T-cell (primary cell): Measurements from ENCODE around the gene EGLN1. TPM values are rescaled to one million over a fixed set of nuclear protein-coding genes. Genes with fewer than 3 reads are reported as not detected.

Experiments
- ATAC-seq, 4 experiments: fragments of 200-7000 bp in 3 of 4; fragments of 150-1000 bp in 1 of 4; cut with Tn5 transposase; replicated peaks in 1 of 4; 1 replicate in 3 of 4; 2 replicates in 1 of 4; pipeline ENCODE4 v1.10.0; 2021; ENCODE audit warnings: moderate library complexity in 3 of 4, mild to moderate bottlenecking in 2 of 4, moderate number of reproducible peaks in 1 of 4
- CTCF ChIA-PET, 2 donors: fragments of 300-600 bp; sonication (Branson Sonifier 250); formaldehyde crosslinking; loops; one replicate each; lab custom pipeline; 2022; ENCODE audit warnings: antibody characterized with exemption in 2 of 2; lab: Charles Lee
- POLR2A ChIA-PET, 2 donors: fragments of 300-600 bp; sonication (Branson Sonifier 250); formaldehyde crosslinking; loops; one replicate each; lab custom pipeline; 2022; ENCODE audit warnings: antibody characterized with exemption in 2 of 2; lab: Charles Lee
- DNase-seq, 35 experiments: peaks; one replicate each; pipeline versions ENCODE4 v3.0.0 to v3.0.0-alpha.2; 2013 to 2023
- H3K27ac ChIP-seq: one replicate; pipeline ENCODE4 v1.5.1; 2013; ENCODE audit warnings: low read length
- H3K27me3 ChIP-seq, 2 experiments: replicated peaks in 1 of 2; 1 replicate in 1 of 2; 2 replicates in 1 of 2; pipeline versions ENCODE4 v1.6.1 to v1.7.0; 2013; ENCODE audit warnings: low read length in 1 of 2, mixed read lengths in 1 of 2; ENCODE audit not compliant: control insufficient read depth in 2 of 2, insufficient read depth in 2 of 2; ENCODE audit errors: extremely low read depth in 1 of 2
- H3K36me3 ChIP-seq, 2 donors: 1 replicate in 1 of 2; 2 replicates in 1 of 2; pipeline versions ENCODE4 v1.6.1 to v1.7.0; 2013; ENCODE audit warnings: low read length in 1 of 2; ENCODE audit not compliant: control insufficient read depth in 2 of 2, insufficient read depth in 1 of 2; ENCODE audit errors: extremely low read depth in 1 of 2
- H3K4me1 ChIP-seq, 2 experiments: 1 replicate in 1 of 2; 2 replicates in 1 of 2; pipeline versions ENCODE4 v1.6.1 to v1.7.0; 2013; ENCODE audit warnings: low read length in 2 of 2, mixed read lengths in 1 of 2; ENCODE audit not compliant: insufficient read depth in 2 of 2, control insufficient read depth in 1 of 2; ENCODE audit errors: extremely low read depth in 1 of 2
- H3K4me3 ChIP-seq, 2 donors: 1 replicate in 1 of 2; 2 replicates in 1 of 2; pipeline versions ENCODE4 v1.5.1 to v1.7.0; 2013; ENCODE audit warnings: mild to moderate bottlenecking in 2 of 2, low read length in 1 of 2, moderate library complexity in 1 of 2; ENCODE audit not compliant: control insufficient read depth in 1 of 2; ENCODE audit errors: extremely low read depth in 1 of 2
- H3K9me3 ChIP-seq: 2 replicates; pipeline ENCODE4 v1.7.0; 2013
- H3K27ac Mint-ChIP-seq, 2 donors: one replicate each; pipeline ENCODE4 v1.8.0; 2020 to 2021; ENCODE audit warnings: mild to moderate bottlenecking in 2 of 2, mixed read lengths in 2 of 2
- H3K27me3 Mint-ChIP-seq, 2 donors: one replicate each; pipeline ENCODE4 v1.8.0; 2021 to 2022; ENCODE audit warnings: mixed read lengths in 2 of 2
- H3K36me3 Mint-ChIP-seq: one replicate; pipeline ENCODE4 v1.8.0; 2021; ENCODE audit warnings: mixed read lengths
- H3K4me1 Mint-ChIP-seq, 3 donors: one replicate each; pipeline ENCODE4 v1.8.0; 2020 to 2022; ENCODE audit warnings: mixed read lengths in 3 of 3, mild to moderate bottlenecking in 1 of 3
- H3K4me3 Mint-ChIP-seq, 3 donors: one replicate each; pipeline ENCODE4 v1.8.0; 2020 to 2022; ENCODE audit warnings: mild to moderate bottlenecking in 3 of 3, mixed read lengths in 3 of 3, moderate library complexity in 3 of 3
- H3K9me3 Mint-ChIP-seq, 3 donors: one replicate each; pipeline ENCODE4 v1.8.0; 2020 to 2022; ENCODE audit warnings: mixed read lengths in 3 of 3
- WGBS: methylation state at CpG from one replicate; pipeline ENCODE4 v1.1.5; 2013; ENCODE audit warnings: missing lambda C conversion rate; ENCODE audit not compliant: insufficient coverage; 5-methylcytosine and 5-hydroxymethylcytosine counted together
- total RNA-seq, 35 experiments: library from RNA in 6 of 35; stranded (reverse) in 6 of 35; fragments of 120-200 nt in 1 of 35; gene quantifications; one replicate each; pipeline versions ENCODE4 v1.2.1 to v1.2.4 and lab custom pipeline; 2013 to 2026

Gene EGLN1
- total RNA-seq, 5 donors from 2014 or later (not counting 1 experiment from before 2014, with no cell fraction given), result 13.9 to 20.8 (median 18.5) TPM

GRCh38 chr1:231347961-231348360 lies 74.1 kb downstream of the EGLN1 start:
- no peaks in the 10 kb centered on the region for H3K9me3 Mint-ChIP-seq
- H3K27ac Mint-ChIP-seq, result no peak overlapping the region
- peaks cover 9 to 15% (median 10%) of the 10 kb centered on the region in 3 donors for H3K4me1 Mint-ChIP-seq
- WGBS, result 100% methylated on average over 2 of the region's 4 CpGs
- ChIA-PET POLR2A (no interaction called here), CTCF (interaction anchor here in 1 of 2 donors (0.6 kb wide), 1 partner anchor 10 kb away, joined by 3 read pairs; the partner anchor contains the start of genes EXOC8 and SPRTN)
- H3K9me3 ChIP-seq, result no peaks in the 10 kb centered on the region
- H3K36me3 Mint-ChIP-seq, result peaks cover 56% of the 10 kb centered on the region
- peaks cover 14 to 65% of the 10 kb centered on the region in 2 donors for H3K36me3 ChIP-seq
- no peaks in the 10 kb centered on the region for H3K27me3 ChIP-seq
- no peak overlapping the region for H3K4me3 ChIP-seq
- no peak overlapping the region for H3K27ac ChIP-seq
- no peak for DNase-seq
- H3K4me3 Mint-ChIP-seq, result no peak overlapping the region
- ATAC-seq, result no peak
- H3K4me1 ChIP-seq, result no peaks in the 10 kb centered on the region
- H3K27me3 Mint-ChIP-seq, result no peaks in the 10 kb centered on the region

DNA sequence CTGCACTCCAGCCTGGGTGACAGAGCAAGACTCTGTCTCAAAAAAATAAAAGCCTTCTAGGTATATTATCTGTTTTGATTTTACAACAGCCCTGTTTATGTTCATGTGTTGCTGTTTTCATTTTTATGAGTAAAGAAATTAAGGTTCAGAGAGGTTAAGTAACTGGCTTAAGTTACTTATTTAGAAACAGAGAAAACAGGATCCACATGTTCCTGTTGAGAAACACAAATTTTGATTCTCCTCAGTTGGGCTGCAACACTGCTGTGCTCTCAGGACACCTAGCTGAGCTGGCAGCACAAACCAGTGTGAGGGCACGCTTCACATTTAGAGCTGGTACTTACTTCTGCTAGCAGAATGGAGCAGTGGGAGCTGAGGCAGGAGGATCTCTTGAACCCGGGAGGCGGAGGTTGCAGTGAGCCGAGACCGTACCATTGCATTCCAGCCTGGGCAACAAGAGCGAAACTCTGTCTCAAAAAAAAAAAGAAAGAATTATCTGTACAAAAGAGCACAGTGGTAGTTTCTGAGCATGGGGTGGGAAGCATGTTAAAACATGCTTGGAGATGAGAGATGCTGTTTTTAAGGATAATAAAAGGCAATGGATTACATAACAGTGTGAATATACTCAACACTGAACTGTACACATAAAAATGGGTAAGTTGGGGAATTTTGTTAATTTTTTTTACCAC lies 81.6 kb downstream of the EGLN1 start:
- H3K4me1 Mint-ChIP-seq, result peaks cover 57 to 59% (median 59%) of the 10 kb centered on the region in 3 donors
- ATAC-seq (no peak), DNase-seq (no peak)
- H3K27me3 Mint-ChIP-seq, result peaks cover 0 to 3% of the 10 kb centered on the region in 2 donors
- 100% methylated on average over 1 of the region's 6 CpGs for WGBS
- no peak overlapping the region for H3K4me3 Mint-ChIP-seq
- peaks cover 0 to 2% (median 0%) of the 10 kb centered on the region in 3 donors for H3K9me3 Mint-ChIP-seq
- H3K36me3 ChIP-seq, result peaks cover 0 to 17% of the 10 kb centered on the region in 2 donors
- ChIA-PET POLR2A (no interaction called here), CTCF (interaction anchor here in 1 of 2 donors (0.6 to 1.2 kb wide), 2 partner anchors 8 to 23 kb away, joined by 3 read pairs; no protein-coding TSS in a partner anchor)
- no peaks in the 10 kb centered on the region for H3K9me3 ChIP-seq
- H3K4me1 ChIP-seq, result peaks cover 23 to 32% of the 10 kb centered on the region in 2 experiments
- no peaks in the 10 kb centered on the region for H3K27me3 ChIP-seq
- H3K27ac Mint-ChIP-seq, result no peak overlapping the region
- no peak overlapping the region for H3K27ac ChIP-seq
- H3K4me3 ChIP-seq, result no peak overlapping the region
- peaks cover 45% of the 10 kb centered on the region for H3K36me3 Mint-ChIP-seq

GRCh38 chr1:231338270-231339128 lies 83.6 kb downstream of the EGLN1 start, which contains the start of gene SPRTN:
TSS of gene SPRTN (plus strand) at chr1:231338293. CDS start at chr1:231338384, 91 bp downstream.
- H3K27me3 Mint-ChIP-seq, result peaks cover 0 to 3% of the 10 kb centered on the region in 2 donors
- no peaks in the 10 kb centered on the region for H3K9me3 ChIP-seq
- H3K4me3 Mint-ChIP-seq, result peak within 1 kb of the TSS; percentile 97 to 100 (median 100)
- H3K27me3 ChIP-seq, result no peaks in the 10 kb centered on the region
- peak within 1 kb of the TSS; percentile 99 to 100 for H3K27ac Mint-ChIP-seq
- peaks cover 29 to 39% of the 10 kb centered on the region in 2 experiments for H3K4me1 ChIP-seq
- CTCF ChIA-PET, result interaction anchor here (0.5 to 1.7 kb wide), 14 partner anchors 10 to 1289 kb away, joined by 3 to 7 read pairs (median 4); partner anchors contain the start of gene TSNAX (in 1 of the 2)
- DNase-seq, result peak in 1 of 35 experiments; percentile 8
- H3K36me3 ChIP-seq, result peaks cover 0 to 9% of the 10 kb centered on the region in 2 donors
- ATAC-seq, result peak in 2 of 4 experiments; percentile 1 to 7
- H3K27ac ChIP-seq, result peak within 1 kb of the TSS; percentile 96
- H3K4me3 ChIP-seq, result peak within 1 kb of the TSS; percentile 95
- peaks cover 35% of the 10 kb centered on the region for H3K36me3 Mint-ChIP-seq
- peaks cover 0 to 2% (median 0%) of the 10 kb centered on the region in 3 donors for H3K9me3 Mint-ChIP-seq
- peaks cover 64 to 69% (median 69%) of the 10 kb centered on the region in 3 donors for H3K4me1 Mint-ChIP-seq
- WGBS, result under 1% methylated on average over 29 of the region's 43 CpGs
- POLR2A ChIA-PET, result interaction anchor here (0.6 to 1.6 kb wide), 9 partner anchors 7 to 277 kb away, joined by 3 to 7 read pairs (median 3); no protein-coding TSS in a partner anchor

GRCh38 chr1:231337472-231338269 lies 84.4 kb downstream of the EGLN1 start, which contains the start of gene EXOC8:
TSS of gene EXOC8 (minus strand) at chr1:231337852. CDS start at chr1:231337745, 107 bp downstream.
- Mint-ChIP-seq H3K36me3 (peaks cover 33% of the 10 kb centered on the region), H3K27ac (peak within 1 kb of the TSS; percentile 99 to 100), H3K4me1 (peaks cover 62 to 74% (median 69%) of the 10 kb centered on the region in 3 donors), H3K9me3 (peaks cover 0 to 2% (median 0%) of the 10 kb centered on the region in 3 donors), H3K4me3 (peak within 1 kb of the TSS; percentile 97 to 100 (median 100)), H3K27me3 (peaks cover 0 to 3% of the 10 kb centered on the region in 2 donors)
- ChIA-PET CTCF (interaction anchor here (0.5 to 1.7 kb wide), 17 partner anchors 8 to 1290 kb away, joined by 3 to 7 read pairs (median 3); partner anchors contain the start of gene TSNAX (in 1 of the 2)), POLR2A (interaction anchor here (0.6 to 1.6 kb wide), 10 partner anchors 8 to 288 kb away, joined by 3 to 7 read pairs (median 3); no protein-coding TSS in a partner anchor)
- H3K27ac ChIP-seq, result peak within 1 kb of the TSS; percentile 96
- no peaks in the 10 kb centered on the region for H3K9me3 ChIP-seq
- peaks cover 32 to 39% of the 10 kb centered on the region in 2 experiments for H3K4me1 ChIP-seq
- H3K27me3 ChIP-seq, result no peaks in the 10 kb centered on the region
- H3K4me3 ChIP-seq, result peak within 1 kb of the TSS; percentile 95
- WGBS, result under 1% methylated on average over 74 of the region's 74 CpGs
- H3K36me3 ChIP-seq, result peaks cover 0 to 8% of the 10 kb centered on the region in 2 donors
- peak; percentile 88 to 100 (median 95) for DNase-seq
- peak; percentile 80 to 86 (median 83) for ATAC-seq

GRCh38 chr1:231337043-231337471 lies 85.0 kb downstream of the EGLN1 start:
- POLR2A ChIA-PET, result interaction anchor here (0.6 to 1.6 kb wide), 5 partner anchors 9 to 289 kb away, joined by 3 to 7 read pairs (median 3); no protein-coding TSS in a partner anchor
- Mint-ChIP-seq H3K4me1 (peaks cover 62 to 76% (median 71%) of the 10 kb centered on the region in 3 donors), H3K4me3 (peak overlapping the region; percentile 97 to 100 (median 100)), H3K9me3 (peaks cover 0 to 2% (median 0%) of the 10 kb centered on the region in 3 donors), H3K27ac (peak overlapping the region; percentile 99 to 100), H3K36me3 (peaks cover 34% of the 10 kb centered on the region), H3K27me3 (peaks cover 0 to 3% of the 10 kb centered on the region in 2 donors)
- 4% methylated on average over 20 of the region's 32 CpGs for WGBS
- no peaks in the 10 kb centered on the region for H3K9me3 ChIP-seq
- peak overlapping the region; percentile 96 for H3K27ac ChIP-seq
- CTCF ChIA-PET, result interaction anchor here in 1 of 2 donors (0.6 to 1.7 kb wide), 4 partner anchors 9 to 1290 kb away, joined by 3 to 7 read pairs (median 4); no protein-coding TSS in a partner anchor
- ATAC-seq, result peak in 2 of 4 experiments; percentile 0 to 2
- peaks cover 0 to 8% of the 10 kb centered on the region in 2 donors for H3K36me3 ChIP-seq
- H3K4me3 ChIP-seq, result peak overlapping the region; percentile 95
- H3K27me3 ChIP-seq, result no peaks in the 10 kb centered on the region
- peaks cover 32 to 39% of the 10 kb centered on the region in 2 experiments for H3K4me1 ChIP-seq
- DNase-seq, result no peak
